GM19467 (cell line): ENCODE measurements around the gene PLEKHH1.
"Not testable (repeated sequence)": the region's sequence is repeated elsewhere in the genome, so short reads cannot be mapped to it uniquely, and the experiment has no call there.

Source experiments
- ATAC-seq: cut with Tn5 transposase; IDR thresholded peaks from one replicate; pipeline ENCODE4 v1.9.1; 2021; ENCODE audit warnings: mild to moderate bottlenecking, moderate library complexity; ENCODE audit not compliant: unreplicated experiment

Gene PLEKHH1

DNA sequence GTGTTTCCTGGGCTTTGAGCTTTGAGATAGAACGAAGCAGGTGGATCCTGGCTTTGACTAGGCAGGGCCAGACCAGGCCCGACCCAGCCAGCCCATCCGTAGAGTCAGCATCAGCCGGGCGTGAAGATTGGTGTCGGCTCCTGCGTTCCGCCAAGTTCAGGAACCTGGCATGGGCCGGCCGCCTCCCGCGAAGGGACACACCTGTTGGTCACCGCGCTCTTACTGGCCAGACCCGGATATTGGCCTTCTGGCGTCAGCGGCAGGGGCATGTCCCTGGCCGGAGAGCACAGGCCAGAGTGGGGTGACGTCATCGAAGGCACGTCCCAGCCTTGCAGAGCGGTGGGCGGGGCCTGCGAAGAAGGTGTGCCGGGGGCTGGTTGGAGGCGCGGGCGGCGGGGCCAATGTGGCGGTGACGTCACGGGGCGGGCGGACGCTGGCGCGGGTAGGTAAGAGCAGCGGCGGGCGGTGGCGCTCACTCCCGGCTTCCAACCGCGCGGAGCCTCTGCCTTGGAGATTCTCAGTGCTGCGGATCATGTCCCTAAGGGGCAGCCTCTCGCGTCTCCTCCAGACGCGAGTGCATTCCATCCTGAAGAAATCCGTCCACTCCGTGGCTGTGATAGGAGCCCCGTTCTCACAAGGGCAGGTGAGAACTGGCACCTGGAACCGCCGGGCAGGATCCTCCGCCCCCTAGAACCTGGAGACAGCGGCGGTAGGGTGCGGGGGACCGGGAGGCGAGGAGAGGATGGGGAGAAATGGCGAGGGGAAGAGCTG is 86.5 kb downstream of the PLEKHH1 start, which contains the start of gene ARG2:
Gene ARG2 (plus strand): TSS at position 475 of the 771 bp plus-strand sequence. CDS start 58 bp downstream, at position 533.
- peak; percentile 94 for ATAC-seq

DNA sequence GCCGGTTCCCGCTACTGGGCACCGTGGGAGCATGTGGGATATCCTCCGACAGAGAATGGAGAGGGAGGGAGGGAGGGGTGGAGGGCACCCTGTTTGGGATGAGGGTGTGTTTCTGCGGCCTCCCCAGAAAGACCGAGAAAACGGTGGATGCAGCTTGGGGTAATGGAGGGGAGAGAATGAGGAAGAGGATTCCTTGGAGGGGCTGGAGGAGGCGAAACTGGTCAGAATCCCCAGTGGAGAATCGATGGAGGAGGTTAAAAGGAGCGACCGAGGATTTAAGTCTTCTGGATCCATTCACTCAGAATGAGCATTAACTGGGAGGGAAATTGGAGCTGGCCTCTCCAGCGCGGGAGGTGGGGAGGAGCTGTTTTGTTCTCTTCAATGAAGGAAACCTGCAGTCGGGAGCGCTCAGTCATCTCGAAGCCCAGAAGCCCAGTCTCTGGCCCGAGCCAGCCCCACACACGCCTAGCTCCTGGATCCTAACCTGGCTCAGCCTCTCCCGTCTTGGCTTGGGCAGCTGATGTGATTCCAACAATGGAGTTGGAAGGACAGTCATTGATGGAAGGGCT is 87.2 kb downstream of the PLEKHH1 start:
- no peak for ATAC-seq

DNA sequence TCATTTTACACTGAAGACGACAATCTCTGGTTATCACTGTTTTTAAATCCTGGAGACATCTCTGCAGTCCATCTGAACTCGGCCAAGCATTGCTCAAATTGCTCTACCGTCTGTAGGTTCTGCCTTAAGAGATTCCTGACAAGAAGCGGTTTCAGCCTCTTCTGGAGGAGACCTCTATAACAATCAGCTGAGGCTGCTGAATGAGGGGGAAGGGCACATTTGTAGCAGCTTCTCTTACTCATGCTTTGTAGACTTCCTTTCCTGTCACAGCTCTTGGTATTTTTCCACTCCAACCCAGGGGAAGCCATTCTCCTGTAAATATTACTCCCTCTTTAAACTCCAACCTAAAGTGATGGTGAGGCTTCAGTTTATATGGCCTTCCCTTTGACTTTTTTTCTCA is 89.6 kb downstream of the PLEKHH1 start:
- ATAC-seq, result no peak

DNA sequence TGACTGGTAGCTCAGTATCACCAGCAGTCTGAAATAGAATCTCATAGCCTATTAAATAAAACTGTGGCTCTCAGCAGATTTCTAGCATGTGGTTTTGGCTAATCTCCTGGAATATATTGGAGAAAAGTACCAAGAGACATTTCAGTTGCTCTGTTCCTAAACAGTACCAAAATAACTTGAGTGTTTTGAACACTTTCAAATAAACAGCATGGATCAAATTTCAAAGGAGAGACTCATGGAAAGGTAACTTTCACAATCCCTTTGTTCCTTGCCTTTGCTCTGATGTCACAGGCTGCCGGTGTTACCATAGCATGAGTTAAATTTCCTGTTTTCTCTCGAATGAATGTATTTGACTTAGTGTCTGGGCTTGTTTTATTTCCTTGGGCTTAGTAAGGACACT is 90.0 kb downstream of the PLEKHH1 start:
- no peak for ATAC-seq

DNA sequence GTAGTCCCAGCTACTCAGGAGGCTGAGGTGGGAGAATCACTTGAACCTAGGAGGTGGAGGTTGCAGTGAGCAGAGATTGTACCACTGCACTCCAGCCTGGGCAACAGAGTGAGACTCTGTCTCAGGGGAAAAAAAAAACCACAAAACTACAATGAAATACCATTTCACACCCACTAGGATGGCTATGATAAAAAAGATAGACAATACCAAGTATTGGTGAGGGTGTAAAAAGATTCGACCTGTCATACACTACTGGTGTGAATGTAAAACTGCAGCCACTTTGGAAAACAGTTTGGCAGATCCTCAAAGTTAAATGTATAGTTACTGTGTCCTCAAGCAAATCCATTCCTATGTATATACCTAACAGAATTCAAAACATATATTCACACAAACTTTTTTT is 93.0 kb downstream of the PLEKHH1 start:
- ATAC-seq, result not testable (repeated sequence)

DNA sequence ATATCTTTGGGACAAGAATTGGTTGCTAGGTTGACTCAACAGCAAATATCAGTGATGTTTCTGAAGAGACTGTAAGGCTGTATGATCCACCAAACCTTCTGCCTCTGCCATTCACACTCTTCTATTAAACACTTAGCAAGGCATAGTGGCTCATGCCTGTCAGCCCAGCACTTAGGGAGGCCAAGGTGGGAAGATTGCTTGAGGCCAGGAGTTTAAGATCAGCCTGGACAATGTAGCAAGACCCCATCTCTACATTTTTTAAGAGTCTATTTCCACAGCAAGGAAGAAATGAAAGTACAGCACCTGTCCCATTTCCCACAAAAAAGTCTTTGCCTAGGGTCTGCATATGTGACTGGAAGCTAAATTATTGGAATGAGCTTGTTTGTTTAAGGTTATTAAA is 94.4 kb downstream of the PLEKHH1 start:
- ATAC-seq, result no peak

DNA sequence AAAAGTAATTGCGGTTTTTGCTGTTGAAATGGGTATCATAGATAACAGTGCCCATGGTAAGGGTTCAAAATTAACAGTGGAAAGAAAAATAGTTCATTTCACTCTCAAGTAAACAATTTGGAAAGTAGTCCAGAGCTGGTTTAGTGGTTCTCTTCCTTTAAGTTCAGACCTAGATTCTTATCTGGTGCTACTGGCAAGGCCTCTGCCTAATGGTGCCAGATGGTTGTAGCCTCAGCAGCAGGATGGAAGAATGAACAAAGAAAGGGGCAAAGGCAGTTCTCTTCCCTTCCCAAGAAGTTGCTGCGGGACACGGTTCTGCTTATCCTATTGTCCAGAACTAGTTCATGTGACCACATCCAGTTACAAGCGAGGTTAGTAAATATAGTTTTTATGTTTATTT is 97.1 kb downstream of the PLEKHH1 start:
- ATAC-seq, result no peak

DNA sequence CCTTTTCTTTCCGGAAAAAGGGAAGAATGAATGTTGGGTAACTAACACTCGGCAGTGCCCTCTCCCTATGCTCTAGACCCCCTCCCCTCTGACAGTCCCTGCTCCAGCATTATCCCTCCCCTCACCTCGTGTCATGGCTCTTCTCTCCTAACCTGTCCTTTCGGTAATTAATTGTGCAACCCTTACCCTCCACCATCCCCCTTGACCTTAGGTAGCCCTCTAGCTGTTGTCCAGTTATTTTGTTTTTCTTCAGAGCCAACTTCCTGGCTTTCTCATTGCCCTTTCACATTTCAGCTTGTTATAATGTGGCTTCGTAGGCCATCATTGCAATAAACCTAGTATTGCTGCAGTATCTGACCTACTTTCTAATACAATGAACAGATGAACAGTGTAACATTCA is 97.8 kb downstream of the PLEKHH1 start:
- ATAC-seq, result no peak

DNA sequence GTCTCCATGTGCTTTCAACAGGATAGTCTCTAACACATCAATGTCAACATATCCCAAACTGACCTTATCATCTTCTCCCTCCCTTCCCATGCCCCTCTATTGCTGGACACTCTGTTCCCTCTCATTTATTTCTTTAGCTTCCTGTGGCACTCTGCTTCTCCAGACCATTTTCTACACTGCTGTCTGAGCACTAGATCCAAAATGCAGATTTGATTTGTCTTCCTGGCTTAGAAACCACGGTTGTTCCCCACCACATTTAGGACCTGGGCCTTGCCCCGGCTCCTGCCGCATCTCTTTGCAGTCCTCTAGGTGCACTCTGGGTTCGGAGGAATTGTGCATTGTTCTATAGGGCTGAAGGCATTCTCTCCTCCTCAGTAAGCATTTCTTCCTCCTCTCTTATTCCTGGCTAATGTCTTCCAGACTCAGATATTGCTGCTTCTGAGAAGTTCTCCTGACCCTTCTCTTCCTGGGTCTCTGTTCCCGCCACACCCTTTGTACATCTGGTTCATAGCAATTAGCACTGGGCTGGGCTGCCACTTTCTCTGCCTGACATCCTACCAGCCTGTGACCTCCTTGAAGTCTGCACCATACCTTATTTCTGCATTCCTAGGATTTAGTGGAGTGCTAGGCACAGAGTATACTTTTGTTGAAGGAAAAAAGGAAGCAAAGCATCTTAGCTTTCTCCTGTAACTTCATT is 100.5 kb downstream of the PLEKHH1 start:
- no peak for ATAC-seq

DNA sequence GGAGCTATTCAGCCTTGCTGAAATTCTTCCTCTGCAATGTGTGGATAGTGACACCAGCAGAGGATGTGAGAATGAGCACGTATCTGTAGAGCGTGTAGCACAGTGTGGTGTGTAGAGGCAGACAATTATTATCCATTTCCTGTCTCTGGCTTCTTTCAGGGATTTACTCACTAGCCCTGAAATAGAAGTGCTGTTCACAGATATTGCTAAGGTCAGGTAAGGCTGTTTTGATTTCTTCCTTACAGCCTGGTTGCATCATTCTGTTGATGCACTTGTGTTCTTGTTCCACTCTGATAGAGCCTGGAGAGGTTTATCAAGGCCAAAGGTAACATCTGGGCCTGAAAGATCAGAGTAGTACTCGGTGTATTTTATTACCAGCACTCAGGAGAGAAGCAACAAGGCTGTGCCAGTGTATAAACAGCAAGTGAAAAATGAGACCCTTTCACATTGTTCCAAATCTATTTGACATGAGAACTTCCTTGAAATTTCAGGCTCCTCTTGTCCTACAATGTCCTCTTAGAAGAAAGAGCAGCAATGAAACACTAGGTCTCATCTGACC is 103.3 kb downstream of the PLEKHH1 start:
- ATAC-seq, result no peak

DNA sequence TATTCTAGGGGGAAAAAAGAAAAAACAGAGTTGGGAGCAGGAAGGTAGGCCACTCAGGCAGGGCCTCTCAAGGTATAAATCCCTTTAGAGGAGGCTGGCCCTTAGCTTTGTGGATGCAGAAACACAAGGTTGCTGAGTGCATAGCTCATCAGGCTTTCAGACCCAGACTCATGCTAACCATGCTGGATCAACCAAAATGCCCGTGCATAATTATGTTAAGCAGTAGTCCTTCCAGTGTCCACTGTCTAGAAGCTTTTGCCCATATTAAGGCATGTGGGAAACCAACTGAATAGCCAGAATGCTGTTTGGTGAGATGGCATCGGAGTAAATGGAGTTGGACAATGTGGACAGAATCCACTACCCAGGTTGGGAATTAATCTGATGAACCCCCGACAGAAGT is 105.6 kb downstream of the PLEKHH1 start:
- ATAC-seq, result no peak
